Measurements from ENCODE around the gene AP4E1. TPM values are rescaled to one million over a fixed set of nuclear protein-coding genes. Genes with fewer than 3 reads are reported as not detected.

The AP4E1 gene
- total and polyA plus RNA-seq, 2 donors (not counting 3 experiments of a cell fraction or from before 2014, with no cell fraction given): 1.6 to 9.8 TPM

Other genes starting within 250 kb of the AP4E1 start
- 26.3 and 34.8 TPM in 2 replicates for gene TRPM7, start 221.9 kb upstream of the AP4E1 start, total RNA-seq
- gene TRPM7, start 221.9 kb upstream of the AP4E1 start, polyA plus RNA-seq: 4.4 and 6.4 TPM in 2 replicates
- gene SPPL2A, start 143.0 kb upstream of the AP4E1 start, total RNA-seq: 80.1 and 88.7 TPM in 2 replicates
- gene SPPL2A, start 143.0 kb upstream of the AP4E1 start, polyA plus RNA-seq: 38.8 and 38.9 TPM in 2 replicates
- gene TNFAIP8L3, start 186.2 kb downstream of the AP4E1 start, total RNA-seq: 36.9 and 38.3 TPM in 2 replicates
- gene TNFAIP8L3, start 186.2 kb downstream of the AP4E1 start, polyA plus RNA-seq: 7.6 and 8.8 TPM in 2 replicates

All from endothelial cell of umbilical vein (primary cell).